Stimulated activated naive CD8-positive, alpha-beta T cell treated with anti-CD3 and anti-CD28 coated beads, Interleukin-15, amount 100 ng/mL, for 72 hours (primary cell): Measurements from ENCODE around the gene SLC9A7.

Experiments used
- ATAC-seq: fragments of 150-1000 bp; cut with Tn5 transposase; 2 replicates; pipeline ENCODE4 v1.10.0; 2021; ENCODE audit warnings: mild to moderate bottlenecking, moderate library complexity
- DNase-seq, 2 donors: peaks; one replicate each; pipeline ENCODE4 v3.0.0; 2021 to 2022
- H3K27ac Mint-ChIP-seq, 2 donors: one replicate each; pipeline ENCODE4 v1.8.0; 2022; ENCODE audit warnings: mild to moderate bottlenecking in 2 of 2, mixed read lengths in 2 of 2, moderate library complexity in 2 of 2
- H3K27me3 Mint-ChIP-seq: one replicate; pipeline ENCODE4 v1.8.0; 2022; ENCODE audit warnings: mixed read lengths
- H3K4me1 Mint-ChIP-seq: one replicate; pipeline ENCODE4 v1.8.0; 2022; ENCODE audit warnings: mild to moderate bottlenecking, mixed read lengths
- H3K4me3 Mint-ChIP-seq, 2 donors: one replicate each; pipeline ENCODE4 v1.8.0; 2022; ENCODE audit warnings: mild to moderate bottlenecking in 2 of 2, mixed read lengths in 2 of 2, moderate library complexity in 1 of 2
- H3K9me3 Mint-ChIP-seq, 2 donors: one replicate each; pipeline ENCODE4 v1.8.0; 2022; ENCODE audit warnings: mixed read lengths in 2 of 2

The SLC9A7 gene

GRCh38 chrX:46759645-46759974 is 692 bp upstream of the SLC9A7 start:
- peak overlapping the region; percentile 83 to 84 for H3K4me3 Mint-ChIP-seq
- H3K27ac Mint-ChIP-seq = peak overlapping the region in 1 of 2 donors; percentile 61
- no peaks in the 10 kb centered on the region for H3K9me3 Mint-ChIP-seq
- H3K27me3 Mint-ChIP-seq = no peaks in the 10 kb centered on the region
- H3K4me1 Mint-ChIP-seq = peaks cover 14% of the 10 kb centered on the region
- DNase-seq = no peak
- no peak for ATAC-seq

- peak; percentile 56 for ATAC-seq
- peak in 1 of 2 donors; percentile 25 for DNase-seq
- H3K4me3 Mint-ChIP-seq = peak overlapping the region; percentile 90 to 96
- peak overlapping the region in 1 of 2 donors; percentile 96 for H3K27ac Mint-ChIP-seq
- no peaks in the 10 kb centered on the region for H3K9me3 Mint-ChIP-seq
- peaks cover 18% of the 10 kb centered on the region for H3K4me1 Mint-ChIP-seq
- no peaks in the 10 kb centered on the region for H3K27me3 Mint-ChIP-seq
These were observed 559 bp downstream of the SLC9A7 start for GRCh38 chrX:46758163-46758955.

- DNase-seq = no peak
- H3K4me3 Mint-ChIP-seq = peak overlapping the region; percentile 90 to 96
- H3K4me1 Mint-ChIP-seq = peaks cover 18% of the 10 kb centered on the region
- no peaks in the 10 kb centered on the region for H3K9me3 Mint-ChIP-seq
- H3K27ac Mint-ChIP-seq = no peak overlapping the region
- no peaks in the 10 kb centered on the region for H3K27me3 Mint-ChIP-seq
- ATAC-seq = no peak
These were observed 1.3 kb downstream of the SLC9A7 start for GRCh38 chrX:46757593-46757992.

GRCh38 chrX:46757052-46757451 is 1.9 kb downstream of the SLC9A7 start:
- DNase-seq (no peak), ATAC-seq (no peak)
- Mint-ChIP-seq H3K27ac (no peak overlapping the region), H3K4me1 (peaks cover 18% of the 10 kb centered on the region), H3K9me3 (no peaks in the 10 kb centered on the region), H3K27me3 (no peaks in the 10 kb centered on the region), H3K4me3 (peak overlapping the region; percentile 90 to 96)

- Mint-ChIP-seq H3K4me3 (no peak overlapping the region), H3K27ac (no peak overlapping the region), H3K9me3 (no peaks in the 10 kb centered on the region), H3K27me3 (no peaks in the 10 kb centered on the region), H3K4me1 (peaks cover 18% of the 10 kb centered on the region)
- DNase-seq (no peak), ATAC-seq (no peak)
These were observed 3.2 kb downstream of the SLC9A7 start for GRCh38 chrX:46755671-46756070.

- DNase-seq (no peak), ATAC-seq (no peak)
- H3K27me3 Mint-ChIP-seq = no peaks in the 10 kb centered on the region
- H3K9me3 Mint-ChIP-seq = no peaks in the 10 kb centered on the region
- peak overlapping the region; percentile 29 to 54 for H3K4me3 Mint-ChIP-seq
- peak overlapping the region; percentile 29 to 46 for H3K27ac Mint-ChIP-seq
- H3K4me1 Mint-ChIP-seq = peaks cover 18% of the 10 kb centered on the region
These were observed 4.3 kb downstream of the SLC9A7 start for GRCh38 chrX:46754586-46755061.

GRCh38 chrX:46754036-46754435 is 4.9 kb downstream of the SLC9A7 start:
- no peak for DNase-seq
- Mint-ChIP-seq H3K9me3 (no peaks in the 10 kb centered on the region), H3K27ac (no peak overlapping the region), H3K4me1 (peaks cover 18% of the 10 kb centered on the region), H3K27me3 (no peaks in the 10 kb centered on the region), H3K4me3 (no peak overlapping the region)
- no peak for ATAC-seq

- H3K27ac Mint-ChIP-seq = no peak overlapping the region
- H3K4me3 Mint-ChIP-seq = no peak overlapping the region
- H3K4me1 Mint-ChIP-seq = peaks cover 18% of the 10 kb centered on the region
- H3K27me3 Mint-ChIP-seq = no peaks in the 10 kb centered on the region
- DNase-seq = no peak
- peaks cover 0 to 5% of the 10 kb centered on the region in 2 donors for H3K9me3 Mint-ChIP-seq
- no peak for ATAC-seq
These were observed 8.0 kb downstream of the SLC9A7 start for GRCh38 chrX:46750889-46751288.

- H3K9me3 Mint-ChIP-seq = peaks cover 7 to 13% of the 10 kb centered on the region in 2 donors
- H3K27me3 Mint-ChIP-seq = no peaks in the 10 kb centered on the region
- DNase-seq (no peak), ATAC-seq (no peak)
- H3K4me1 Mint-ChIP-seq = peaks cover 7% of the 10 kb centered on the region
- no peak overlapping the region for H3K27ac Mint-ChIP-seq
- H3K4me3 Mint-ChIP-seq = no peak overlapping the region
These were observed 14.9 kb downstream of the SLC9A7 start for GRCh38 chrX:46744009-46744408.

GRCh38 chrX:46743046-46743445 is 15.9 kb downstream of the SLC9A7 start:
- Mint-ChIP-seq H3K4me1 (peaks cover 1% of the 10 kb centered on the region), H3K27ac (no peak overlapping the region), H3K27me3 (no peaks in the 10 kb centered on the region), H3K9me3 (peaks cover 7 to 13% of the 10 kb centered on the region in 2 donors), H3K4me3 (no peak overlapping the region)
- no peak for DNase-seq
- no peak for ATAC-seq

GRCh38 chrX:46739736-46740135 is 19.2 kb downstream of the SLC9A7 start:
- Mint-ChIP-seq H3K9me3 (peaks cover 16 to 23% of the 10 kb centered on the region in 2 donors), H3K27ac (no peak overlapping the region), H3K4me1 (no peaks in the 10 kb centered on the region), H3K4me3 (no peak overlapping the region), H3K27me3 (no peaks in the 10 kb centered on the region)
- no peak for DNase-seq
- ATAC-seq = no peak

- DNase-seq (no peak), ATAC-seq (no peak)
- Mint-ChIP-seq H3K9me3 (peaks cover 16 to 23% of the 10 kb centered on the region in 2 donors), H3K27ac (no peak overlapping the region), H3K4me1 (peaks cover 19% of the 10 kb centered on the region), H3K4me3 (no peak overlapping the region), H3K27me3 (no peaks in the 10 kb centered on the region)
These were observed 21.5 kb downstream of the SLC9A7 start for GRCh38 chrX:46737462-46737861.

- H3K27me3 Mint-ChIP-seq = no peaks in the 10 kb centered on the region
- H3K27ac Mint-ChIP-seq = no peak overlapping the region
- no peak overlapping the region for H3K4me3 Mint-ChIP-seq
- ATAC-seq (no peak), DNase-seq (no peak)
- H3K9me3 Mint-ChIP-seq = peaks cover 16 to 23% of the 10 kb centered on the region in 2 donors
- H3K4me1 Mint-ChIP-seq = peaks cover 20% of the 10 kb centered on the region
These were observed 21.9 kb downstream of the SLC9A7 start for GRCh38 chrX:46737041-46737440.

GRCh38 chrX:46735622-46736021 is 23.3 kb downstream of the SLC9A7 start:
- H3K4me1 Mint-ChIP-seq = peaks cover 20% of the 10 kb centered on the region
- no peak for DNase-seq
- no peaks in the 10 kb centered on the region for H3K27me3 Mint-ChIP-seq
- H3K9me3 Mint-ChIP-seq = peaks cover 16 to 23% of the 10 kb centered on the region in 2 donors
- ATAC-seq = no peak
- no peak overlapping the region for H3K27ac Mint-ChIP-seq
- H3K4me3 Mint-ChIP-seq = no peak overlapping the region

- peaks cover 20% of the 10 kb centered on the region for H3K4me1 Mint-ChIP-seq
- H3K27me3 Mint-ChIP-seq = no peaks in the 10 kb centered on the region
- H3K4me3 Mint-ChIP-seq = peak overlapping the region in 1 of 2 donors; percentile 42
- H3K9me3 Mint-ChIP-seq = peaks cover 8 to 16% of the 10 kb centered on the region in 2 donors
- ATAC-seq (no peak), DNase-seq (no peak)
- H3K27ac Mint-ChIP-seq = no peak overlapping the region
These were observed 25.7 kb downstream of the SLC9A7 start for GRCh38 chrX:46733226-46733625.

- Mint-ChIP-seq H3K9me3 (peaks cover 3 to 4% of the 10 kb centered on the region in 2 donors), H3K27ac (no peak overlapping the region), H3K4me3 (no peak overlapping the region), H3K27me3 (no peaks in the 10 kb centered on the region), H3K4me1 (peaks cover 20% of the 10 kb centered on the region)
- ATAC-seq = no peak
- no peak for DNase-seq
These were observed 28.2 kb downstream of the SLC9A7 start for GRCh38 chrX:46730765-46731164.

- H3K4me1 Mint-ChIP-seq = peaks cover 13% of the 10 kb centered on the region
- no peaks in the 10 kb centered on the region for H3K27me3 Mint-ChIP-seq
- H3K4me3 Mint-ChIP-seq = no peak overlapping the region
- H3K9me3 Mint-ChIP-seq = peaks cover 0 to 5% of the 10 kb centered on the region in 2 donors
- ATAC-seq (no peak), DNase-seq (no peak)
- H3K27ac Mint-ChIP-seq = no peak overlapping the region
These were observed 31.5 kb downstream of the SLC9A7 start for GRCh38 chrX:46727441-46727840.
